ENCODE measurements around the gene BIRC6. TPM values are rescaled to one million over a fixed set of nuclear protein-coding genes. Genes with fewer than 3 reads are reported as not detected.

BIRC6 gene
- total and polyA plus RNA-seq, 2 of the 8 experiments (the other 6 are each of a cell fraction or from before 2014, with no cell fraction given) = 32.5 to 69.5 TPM

- Histone ChIP-seq H2BK20ac (ENCODE audit: low read length) (no peak overlapping the region), H3K9ac (replicated peaks in 1 of 4; ENCODE audit: extremely low read depth in 1 of 4, low read depth in 3 of 4, low read length in 3 of 4) (no peak overlapping the region; a peak in 1 of 7 replicates), H4K5ac (ENCODE audit: insufficient read length, low read depth, low read length) (no peak overlapping the region), H3K27me3 (replicated peaks in 1 of 4; ENCODE audit: control insufficient read depth in 3 of 4, extremely low read depth in 1 of 4, insufficient read depth in 3 of 4, low read length in 3 of 4) (no peaks in the 10 kb centered on the region), H3K23ac (ENCODE audit: insufficient read length) (no peak overlapping the region), H2BK5ac (ENCODE audit: low read depth, low read length) (no peak overlapping the region), H3K36me3 (ENCODE audit: control insufficient read depth in 2 of 4, insufficient read depth in 4 of 4, low read length in 3 of 4) (peaks cover 0 to 13% (median 1%) of the 10 kb centered on the region in 4 experiments; a peak in 2 of 8 replicates), H3K4me2 (ENCODE audit: insufficient read depth in 1 of 2, low read depth in 2 of 2, low read length in 2 of 2) (no peak overlapping the region), H3K56ac (replicated peaks; ENCODE audit: insufficient read length, low read depth, low read length) (peak overlapping the region; percentile 6), H2AK5ac (ENCODE audit: low read depth, low read length) (no peak overlapping the region), H3K4me3 (ENCODE audit: extremely low read depth in 1 of 4, insufficient read depth in 2 of 4, low read depth in 3 of 4, low read length in 4 of 4) (no peak overlapping the region), H3K4me1 (replicated peaks in 1 of 4; ENCODE audit: control insufficient read depth in 3 of 4, insufficient read depth in 4 of 4, low read length in 3 of 4) (no peaks in the 10 kb centered on the region), H4K20me1 (replicated peaks in 1 of 2; ENCODE audit: control insufficient read depth in 1 of 2, insufficient read depth in 2 of 2, low read length in 2 of 2) (no peaks in the 10 kb centered on the region), H4K8ac (ENCODE audit: extremely low read depth, insufficient read depth, low read length) (no peak overlapping the region), H3K23me2 (ENCODE audit: low read depth, low read length) (no peaks in the 10 kb centered on the region), H4K91ac (replicated peaks; ENCODE audit: insufficient read length, low read length) (no peak overlapping the region), H3K18ac (ENCODE audit: extremely low read depth, low read length) (no peak overlapping the region), H3K79me2 (ENCODE audit: control insufficient read depth in 1 of 2, insufficient read depth in 2 of 2, low read length in 2 of 2) (no peaks in the 10 kb centered on the region), H3K79me1 (ENCODE audit: low read depth, low read length) (no peaks in the 10 kb centered on the region), H3K27ac (ENCODE audit: low read depth, low read length) (no peak overlapping the region), H2BK12ac (ENCODE audit: low read depth, low read length) (no peak overlapping the region), H2AFZ (ENCODE audit: low read length) (no peak overlapping the region), H2BK120ac (replicated peaks; ENCODE audit: low read depth, low read length) (no peak overlapping the region), H2BK15ac (ENCODE audit: low read length) (no peak overlapping the region), H3K9me3 (ENCODE audit: insufficient read depth in 2 of 2, low read depth in 1 of 2, low read length in 1 of 2) (no peaks in the 10 kb centered on the region), H3K4ac (replicated peaks; ENCODE audit: insufficient read length, low read depth, low read length) (no peak overlapping the region), H3K14ac (ENCODE audit: insufficient read length) (no peak overlapping the region)
- 90 to 100% methylated on average over 1 to 3 of the region's 3 CpGs for WGBS, 2 experiments (ENCODE audit: extremely low coverage in 1 of 2, insufficient coverage in 1 of 2, insufficient read length in 1 of 2, insufficient replicate concordance in 2 of 2, low coverage in 1 of 2, low lambda C conversion rate in 2 of 2, missing lambda C conversion rate in 1 of 2)
- FAIRE-seq = no peak
- ChIA-PET POLR2A (ENCODE audit: partially characterized antibody) (no interaction called here), CTCF (ENCODE audit: partially characterized antibody) (interaction anchor here (0.7 kb wide), 1 partner anchor 30 kb away, joined by 3 read pairs; no protein-coding TSS in a partner anchor)
- DNase-seq (ENCODE audit: low read depth in 1 of 2, low spot score in 2 of 2) = no peak
- TF ChIP-seq NANOG (IDR thresholded peaks at IDR 0.05; ENCODE audit: insufficient read depth, low read depth, low read length, poor library complexity, severe bottlenecking) = no peak
- no peak for TF ChIP-seq KDM1A (IDR thresholded peaks at IDR 0.05; ENCODE audit: borderline replicate concordance, low read length)
- no peak for TF ChIP-seq POLR2AphosphoS5 (IDR thresholded peaks at IDR 0.05; ENCODE audit: low read depth, low read length)
- TF ChIP-seq HDAC6 (IDR thresholded peaks at IDR 0.05; ENCODE audit: low read depth, low read length) = no peak
- TF ChIP-seq PHF8 (conservative IDR thresholded peaks at IDR 0.05; ENCODE audit: low read depth, low read length) = no peak
- TF ChIP-seq BACH1 (IDR thresholded peaks at IDR 0.05; ENCODE audit: low read length) = no peak
- TF ChIP-seq MAFK (IDR thresholded peaks at IDR 0.05; ENCODE audit: low read depth, low read length) = no peak
- TF ChIP-seq SRF (IDR thresholded peaks at IDR 0.05; ENCODE audit: low read depth, low read length) = no peak
- no peak for TF ChIP-seq ASH2L (IDR thresholded peaks at IDR 0.05; ENCODE audit: low read length)
- no peak for TF ChIP-seq HDAC2 (IDR thresholded peaks at IDR 0.05; ENCODE audit: borderline replicate concordance in 1 of 2, low read depth in 2 of 2, low read length in 2 of 2)
- TF ChIP-seq CBX8 (IDR thresholded peaks at IDR 0.05; ENCODE audit: borderline replicate concordance, low read depth, low read length) = no peak
- no peak for TF ChIP-seq JUND (IDR thresholded peaks at IDR 0.05; ENCODE audit: low read length)
- TF ChIP-seq SIRT6 (IDR thresholded peaks at IDR 0.05; ENCODE audit: low read length) = no peak
- TF ChIP-seq JUN (IDR thresholded peaks at IDR 0.05; ENCODE audit: low read depth, low read length) = no peak
- TF ChIP-seq GABPA (IDR thresholded peaks at IDR 0.05; ENCODE audit: borderline replicate concordance, insufficient read depth, low read length) = no peak
Observed at GRCh38 chr2:32594573-32594972, 237.8 kb downstream of the BIRC6 start.

Measured in H1 (cell line).